ENCODE results near the gene TRPM3.

DNA sequence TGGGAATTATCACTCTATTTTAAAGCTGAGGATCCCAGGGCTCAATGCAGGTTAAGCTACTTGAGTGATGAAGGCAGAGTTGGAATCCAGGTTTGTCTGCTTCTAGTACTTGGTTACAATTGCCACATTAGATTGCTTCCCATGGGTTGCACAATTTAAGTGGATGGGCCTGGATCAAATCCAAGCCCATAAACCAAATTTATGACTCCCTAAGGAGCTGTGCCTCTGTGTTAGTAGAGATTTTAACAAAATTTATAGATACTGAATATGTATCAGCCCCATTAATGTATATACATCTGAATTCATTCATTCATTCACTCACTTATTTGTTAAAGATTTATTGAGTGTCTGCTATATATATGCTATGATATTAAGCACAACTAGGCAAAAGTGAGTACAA is 374.7 kb downstream of the TRPM3 start:
- TF ChIP-seq POLR2AphosphoS5 (IDR thresholded peaks at IDR 0.05; ENCODE audit: low read depth) = no peak
- TF ChIP-seq, protein P1, sequence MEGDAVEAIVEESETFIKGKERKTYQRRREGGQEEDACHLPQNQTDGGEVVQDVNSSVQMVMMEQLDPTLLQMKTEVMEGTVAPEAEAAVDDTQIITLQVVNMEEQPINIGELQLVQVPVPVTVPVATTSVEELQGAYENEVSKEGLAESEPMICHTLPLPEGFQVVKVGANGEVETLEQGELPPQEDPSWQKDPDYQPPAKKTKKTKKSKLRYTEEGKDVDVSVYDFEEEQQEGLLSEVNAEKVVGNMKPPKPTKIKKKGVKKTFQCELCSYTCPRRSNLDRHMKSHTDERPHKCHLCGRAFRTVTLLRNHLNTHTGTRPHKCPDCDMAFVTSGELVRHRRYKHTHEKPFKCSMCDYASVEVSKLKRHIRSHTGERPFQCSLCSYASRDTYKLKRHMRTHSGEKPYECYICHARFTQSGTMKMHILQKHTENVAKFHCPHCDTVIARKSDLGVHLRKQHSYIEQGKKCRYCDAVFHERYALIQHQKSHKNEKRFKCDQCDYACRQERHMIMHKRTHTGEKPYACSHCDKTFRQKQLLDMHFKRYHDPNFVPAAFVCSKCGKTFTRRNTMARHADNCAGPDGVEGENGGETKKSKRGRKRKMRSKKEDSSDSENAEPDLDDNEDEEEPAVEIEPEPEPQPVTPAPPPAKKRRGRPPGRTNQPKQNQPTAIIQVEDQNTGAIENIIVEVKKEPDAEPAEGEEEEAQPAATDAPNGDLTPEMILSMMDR (IDR thresholded peaks at IDR 0.05; ENCODE audit: insufficient read depth, low read length) = no peak
